Measurements from ENCODE around the gene PIK3R4. TPM values are rescaled to one million over a fixed set of nuclear protein-coding genes. Genes with fewer than 3 reads are reported as not detected.

PIK3R4 gene
- total RNA-seq, 1 experiment from 2014 or later: 20.0 TPM

DNA sequence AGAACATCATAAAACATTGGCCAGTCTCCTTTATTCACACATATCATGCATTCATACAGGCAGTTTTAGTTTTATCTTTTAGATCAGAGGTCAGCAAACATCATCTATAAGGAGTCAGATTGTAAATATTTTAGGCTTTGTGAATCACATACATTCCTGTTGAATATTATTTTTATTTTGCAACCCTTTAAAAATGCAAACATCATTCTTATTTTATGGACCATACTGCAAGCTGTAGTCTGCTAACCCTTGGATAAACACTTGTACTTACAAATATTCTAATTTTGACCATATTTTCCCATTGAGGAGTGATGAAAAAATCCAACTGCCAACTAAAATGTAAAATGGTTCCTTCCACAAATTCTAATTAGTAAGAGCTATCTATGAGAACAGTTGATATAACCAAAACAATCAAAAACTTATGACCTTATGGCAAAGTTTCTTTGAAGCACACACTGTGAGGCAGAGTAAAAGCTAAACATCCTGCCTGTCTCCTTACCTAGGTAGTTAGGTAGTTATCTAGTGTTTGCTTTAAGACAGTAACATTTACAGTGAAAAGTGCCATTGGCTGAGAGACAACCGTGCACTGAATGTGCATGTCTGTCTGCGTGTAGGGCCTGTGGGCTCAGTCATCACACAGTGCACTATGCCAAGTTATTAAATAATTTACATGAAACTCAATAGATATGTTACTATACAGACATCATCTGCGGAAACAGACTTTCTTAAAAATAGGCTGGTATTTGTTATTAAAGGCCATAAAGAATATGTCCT lies 57.7 kb downstream of the PIK3R4 start:
- Histone ChIP-seq H3K36me3 (ENCODE audit: control insufficient read depth, insufficient read depth, low read length) (no peaks in the 10 kb centered on the region; the same call in 1 of the 2 replicates), H3K4me1 (peaks cover 15% of the 10 kb centered on the region; the same call in 1 of the 2 replicates), H3K27me3 (replicated peaks; ENCODE audit: control insufficient read depth, insufficient read depth, low read length) (no peaks in the 10 kb centered on the region), H3K9me3 (no peaks in the 10 kb centered on the region), H3K4me3 (ENCODE audit: low read depth, low read length) (no peak overlapping the region)
- Mint-ChIP-seq H3K9me3 (ENCODE audit: unreplicated experiment) (no peaks in the 10 kb centered on the region), H3K27me3 (ENCODE audit: insufficient read depth, unreplicated experiment) (no peaks in the 10 kb centered on the region), H3K4me1 (ENCODE audit: low read depth, unreplicated experiment) (peaks cover 19% of the 10 kb centered on the region), H3K27ac (ENCODE audit: unreplicated experiment) (peak overlapping the region; percentile 45), H3K36me3 (ENCODE audit: insufficient read depth, unreplicated experiment) (peaks cover 13% of the 10 kb centered on the region), H3K4me3 (ENCODE audit: unreplicated experiment) (no peak overlapping the region)
- no TSS peak for BruUV-seq (replicated peaks)
- intact Hi-C loops (cut with micrococcal nuclease; ENCODE audit: unreplicated experiment): no loop called here
- no peak for DNase-seq
- TF ChIP-seq CTCF (IDR thresholded peaks at IDR 0.05; ENCODE audit: insufficient read depth in 1 of 2, low read depth in 1 of 2, low read length in 1 of 2, severe bottlenecking in 1 of 2, unreplicated experiment in 1 of 2): no peak
- CTCF ChIA-PET: no interaction called here
- POLR2A ChIA-PET: no interaction called here

- CTCF ChIA-PET: no interaction called here
- H3K4me3 ChIP-seq (ENCODE audit: low read depth, low read length): no peak overlapping the region
- POLR2A ChIA-PET: no interaction called here
- peaks cover 15% of the 10 kb centered on the region; the same call in 1 of the 2 replicates for H3K4me1 ChIP-seq
- no peak overlapping the region for H3K4me3 Mint-ChIP-seq (ENCODE audit: unreplicated experiment)
- no peaks in the 10 kb centered on the region; the same call in 1 of the 2 replicates for H3K36me3 ChIP-seq (ENCODE audit: control insufficient read depth, insufficient read depth, low read length)
- no peaks in the 10 kb centered on the region for H3K9me3 ChIP-seq
- peaks cover 17% of the 10 kb centered on the region for H3K36me3 Mint-ChIP-seq (ENCODE audit: insufficient read depth, unreplicated experiment)
- H3K27ac Mint-ChIP-seq (ENCODE audit: unreplicated experiment): no peak overlapping the region
- intact Hi-C loops (cut with micrococcal nuclease; ENCODE audit: unreplicated experiment): no loop called here
- H3K27me3 ChIP-seq (replicated peaks; ENCODE audit: control insufficient read depth, insufficient read depth, low read length): no peaks in the 10 kb centered on the region
- BruUV-seq (replicated peaks): no TSS peak
- H3K4me1 Mint-ChIP-seq (ENCODE audit: low read depth, unreplicated experiment): peaks cover 19% of the 10 kb centered on the region
- no peaks in the 10 kb centered on the region for H3K9me3 Mint-ChIP-seq (ENCODE audit: unreplicated experiment)
- H3K27me3 Mint-ChIP-seq (ENCODE audit: insufficient read depth, unreplicated experiment): no peaks in the 10 kb centered on the region
- TF ChIP-seq CTCF (IDR thresholded peaks at IDR 0.05; ENCODE audit: insufficient read depth in 1 of 2, low read depth in 1 of 2, low read length in 1 of 2, severe bottlenecking in 1 of 2, unreplicated experiment in 1 of 2): no peak
- no peak for DNase-seq
These were observed 58.5 kb downstream of the PIK3R4 start for GRCh38 chr3:130688015-130688688.

- H3K27me3 ChIP-seq (replicated peaks; ENCODE audit: control insufficient read depth, insufficient read depth, low read length): no peaks in the 10 kb centered on the region
- H3K4me1 Mint-ChIP-seq (ENCODE audit: low read depth, unreplicated experiment): peaks cover 19% of the 10 kb centered on the region
- H3K27me3 Mint-ChIP-seq (ENCODE audit: insufficient read depth, unreplicated experiment): no peaks in the 10 kb centered on the region
- no peaks in the 10 kb centered on the region; the same call in 1 of the 2 replicates for H3K36me3 ChIP-seq (ENCODE audit: control insufficient read depth, insufficient read depth, low read length)
- no peak overlapping the region for H3K27ac Mint-ChIP-seq (ENCODE audit: unreplicated experiment)
- no peak overlapping the region for H3K4me3 ChIP-seq (ENCODE audit: low read depth, low read length)
- intact Hi-C loops (cut with micrococcal nuclease; ENCODE audit: unreplicated experiment): no loop called here
- BruUV-seq (replicated peaks): no TSS peak
- no peak for DNase-seq
- peaks cover 15% of the 10 kb centered on the region; the same call in 1 of the 2 replicates for H3K4me1 ChIP-seq
- H3K4me3 Mint-ChIP-seq (ENCODE audit: unreplicated experiment): no peak overlapping the region
- H3K9me3 Mint-ChIP-seq (ENCODE audit: unreplicated experiment): no peaks in the 10 kb centered on the region
- peaks cover 15% of the 10 kb centered on the region for H3K36me3 Mint-ChIP-seq (ENCODE audit: insufficient read depth, unreplicated experiment)
- ChIA-PET CTCF (no interaction called here), POLR2A (no interaction called here)
- no peaks in the 10 kb centered on the region for H3K9me3 ChIP-seq
- TF ChIP-seq CTCF (IDR thresholded peaks at IDR 0.05; ENCODE audit: insufficient read depth in 1 of 2, low read depth in 1 of 2, low read length in 1 of 2, severe bottlenecking in 1 of 2, unreplicated experiment in 1 of 2): no peak
These were observed 59.3 kb downstream of the PIK3R4 start for GRCh38 chr3:130687327-130687726.

All from Caco-2 (cell line).